GM23338 (cell line): ENCODE measurements around the gene SLC9A9.
A peak's percentile ranks its signal among the peaks of the same experiment; 100 is the strongest.

Source experiments
- POLR2AphosphoS5 ChIP-seq: IDR thresholded peaks from 2 replicates; pipeline ENCODE4 v1.6.1; 2016; ENCODE audit warnings: antibody characterized with exemption, low read depth
- TF ChIP-seq, protein P1 (sequence below), 2 experiments: fragments of 200-600 bp in 1 of 2; sonication (generic) in 1 of 2; conservative IDR thresholded peaks; 2 replicates each; pipeline versions ENCODE4 v1.5.1 to v1.6.1; 2016 to 2017; ENCODE audit warnings: antibody characterized with exemption in 2 of 2, low read depth in 2 of 2, mild to moderate bottlenecking in 2 of 2, moderate library complexity in 1 of 2
- TF ChIP-seq, protein P2 (sequence below): IDR thresholded peaks from one replicate; pipeline ENCODE4 v1.6.1; 2018; ENCODE audit warnings: antibody characterized with exemption; ENCODE audit not compliant: unreplicated experiment

DNA sequence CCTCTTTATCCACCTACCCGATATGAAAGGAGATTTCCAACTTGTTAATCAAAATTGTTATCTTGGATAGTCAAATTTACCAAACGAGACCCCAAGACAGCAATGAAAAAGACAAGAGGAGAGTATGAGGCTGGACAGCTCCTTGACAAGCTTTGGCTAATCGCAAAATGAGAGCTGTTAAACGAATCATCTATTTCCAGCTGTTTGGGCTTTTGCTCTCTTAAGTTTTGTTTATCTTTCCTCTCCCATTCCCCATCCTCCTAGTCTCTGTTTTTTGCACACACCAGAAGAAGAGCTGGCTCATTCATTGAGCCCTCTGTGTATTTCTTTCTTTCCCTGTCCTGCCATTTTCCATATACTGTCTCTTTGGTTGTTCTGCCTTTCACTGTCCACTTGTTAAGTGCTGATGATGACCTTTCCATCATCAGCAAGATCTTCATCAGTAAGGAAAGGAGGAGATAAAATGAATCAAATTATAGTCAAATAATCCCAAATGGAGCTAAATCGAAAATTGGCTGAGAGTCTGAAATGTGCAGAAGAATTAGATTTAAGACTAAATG is 161.6 kb downstream of the SLC9A9 start:
- no peak for TF ChIP-seq POLR2AphosphoS5
- TF ChIP-seq, protein P1, sequence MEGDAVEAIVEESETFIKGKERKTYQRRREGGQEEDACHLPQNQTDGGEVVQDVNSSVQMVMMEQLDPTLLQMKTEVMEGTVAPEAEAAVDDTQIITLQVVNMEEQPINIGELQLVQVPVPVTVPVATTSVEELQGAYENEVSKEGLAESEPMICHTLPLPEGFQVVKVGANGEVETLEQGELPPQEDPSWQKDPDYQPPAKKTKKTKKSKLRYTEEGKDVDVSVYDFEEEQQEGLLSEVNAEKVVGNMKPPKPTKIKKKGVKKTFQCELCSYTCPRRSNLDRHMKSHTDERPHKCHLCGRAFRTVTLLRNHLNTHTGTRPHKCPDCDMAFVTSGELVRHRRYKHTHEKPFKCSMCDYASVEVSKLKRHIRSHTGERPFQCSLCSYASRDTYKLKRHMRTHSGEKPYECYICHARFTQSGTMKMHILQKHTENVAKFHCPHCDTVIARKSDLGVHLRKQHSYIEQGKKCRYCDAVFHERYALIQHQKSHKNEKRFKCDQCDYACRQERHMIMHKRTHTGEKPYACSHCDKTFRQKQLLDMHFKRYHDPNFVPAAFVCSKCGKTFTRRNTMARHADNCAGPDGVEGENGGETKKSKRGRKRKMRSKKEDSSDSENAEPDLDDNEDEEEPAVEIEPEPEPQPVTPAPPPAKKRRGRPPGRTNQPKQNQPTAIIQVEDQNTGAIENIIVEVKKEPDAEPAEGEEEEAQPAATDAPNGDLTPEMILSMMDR (conservative IDR thresholded peaks at IDR 0.05; ENCODE audit: low read depth in 2 of 2), result no peak
- TF ChIP-seq, protein P2, sequence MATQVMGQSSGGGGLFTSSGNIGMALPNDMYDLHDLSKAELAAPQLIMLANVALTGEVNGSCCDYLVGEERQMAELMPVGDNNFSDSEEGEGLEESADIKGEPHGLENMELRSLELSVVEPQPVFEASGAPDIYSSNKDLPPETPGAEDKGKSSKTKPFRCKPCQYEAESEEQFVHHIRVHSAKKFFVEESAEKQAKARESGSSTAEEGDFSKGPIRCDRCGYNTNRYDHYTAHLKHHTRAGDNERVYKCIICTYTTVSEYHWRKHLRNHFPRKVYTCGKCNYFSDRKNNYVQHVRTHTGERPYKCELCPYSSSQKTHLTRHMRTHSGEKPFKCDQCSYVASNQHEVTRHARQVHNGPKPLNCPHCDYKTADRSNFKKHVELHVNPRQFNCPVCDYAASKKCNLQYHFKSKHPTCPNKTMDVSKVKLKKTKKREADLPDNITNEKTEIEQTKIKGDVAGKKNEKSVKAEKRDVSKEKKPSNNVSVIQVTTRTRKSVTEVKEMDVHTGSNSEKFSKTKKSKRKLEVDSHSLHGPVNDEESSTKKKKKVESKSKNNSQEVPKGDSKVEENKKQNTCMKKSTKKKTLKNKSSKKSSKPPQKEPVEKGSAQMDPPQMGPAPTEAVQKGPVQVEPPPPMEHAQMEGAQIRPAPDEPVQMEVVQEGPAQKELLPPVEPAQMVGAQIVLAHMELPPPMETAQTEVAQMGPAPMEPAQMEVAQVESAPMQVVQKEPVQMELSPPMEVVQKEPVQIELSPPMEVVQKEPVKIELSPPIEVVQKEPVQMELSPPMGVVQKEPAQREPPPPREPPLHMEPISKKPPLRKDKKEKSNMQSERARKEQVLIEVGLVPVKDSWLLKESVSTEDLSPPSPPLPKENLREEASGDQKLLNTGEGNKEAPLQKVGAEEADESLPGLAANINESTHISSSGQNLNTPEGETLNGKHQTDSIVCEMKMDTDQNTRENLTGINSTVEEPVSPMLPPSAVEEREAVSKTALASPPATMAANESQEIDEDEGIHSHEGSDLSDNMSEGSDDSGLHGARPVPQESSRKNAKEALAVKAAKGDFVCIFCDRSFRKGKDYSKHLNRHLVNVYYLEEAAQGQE, result peak; percentile 50
